Upper lobe of left lung (tissue), 4 donors: ENCODE measurements around the gene CSF2.

Source experiments
- CTCF ChIP-seq, 6 experiments: fragments of 450-650 bp in 4 of 6; fragments of 200-600 bp in 2 of 6; sonication (generic) in 2 of 6; IDR thresholded peaks; one replicate each; pipeline ENCODE4 v1.5.1; 2016 to 2019; ENCODE audit warnings: antibody characterized with exemption in 6 of 6
- POLR2A ChIP-seq, 4 donors: fragments of 450-650 bp; IDR thresholded peaks; one replicate each; pipeline ENCODE4 v1.5.1; 2016 to 2017; ENCODE audit warnings: antibody characterized with exemption in 4 of 4, mild to moderate bottlenecking in 2 of 4

GRCh38 chr5:132073231-132074013 is at the start of gene CSF2:
- TF ChIP-seq CTCF (IDR thresholded peaks at IDR 0.05) (no peak), POLR2A (IDR thresholded peaks at IDR 0.05) (no peak)
